Heart right ventricle (tissue), 16 donors: ENCODE results near the gene NCR2. TPM values are rescaled to one million over a fixed set of nuclear protein-coding genes. Genes with fewer than 3 reads are reported as not detected.

Experiments used
- ATAC-seq, 8 donors: fragments of 200-7000 bp; cut with Tn5 transposase; one replicate each; pipeline ENCODE4 v1.9.1; 2020; ENCODE audit warnings: mild to moderate bottlenecking in 8 of 8, moderate library complexity in 8 of 8, moderate number of reproducible peaks in 1 of 8
- DNase-seq, 2 donors: peaks; one replicate each; pipeline ENCODE4 v3.0.0-alpha.2; 2020
- H3K27ac ChIP-seq, 10 donors: fragments of 200-600 bp; sonication (generic) in 2 of 10; one replicate each; pipeline versions ENCODE4 v1.5.0 to v1.8.0; 2020 to 2022; ENCODE audit warnings: mild to moderate bottlenecking in 3 of 10
- H3K27me3 ChIP-seq, 7 donors: fragments of 200-600 bp; one replicate each; pipeline ENCODE4 v1.8.0; 2021 to 2022; ENCODE audit warnings: mild to moderate bottlenecking in 2 of 7
- H3K36me3 ChIP-seq, 9 donors: fragments of 200-600 bp; sonication (generic) in 1 of 9; one replicate each; pipeline versions ENCODE4 v1.5.0 to v1.8.0; 2020 to 2022; ENCODE audit warnings: mild to moderate bottlenecking in 2 of 9
- H3K4me1 ChIP-seq, 9 donors: fragments of 200-600 bp; sonication (generic) in 1 of 9; one replicate each; pipeline versions ENCODE4 v1.5.0 to v1.8.0; 2020 to 2022; ENCODE audit warnings: mild to moderate bottlenecking in 4 of 9
- H3K4me3 ChIP-seq, 10 donors: fragments of 200-600 bp; sonication (generic) in 2 of 10; one replicate each; pipeline versions ENCODE4 v1.5.0 to v1.8.0; 2020 to 2022; ENCODE audit warnings: mild to moderate bottlenecking in 7 of 10, moderate library complexity in 2 of 10
- H3K9me3 ChIP-seq, 11 donors: fragments of 200-600 bp in 10 of 11; sonication (generic) in 2 of 11; one replicate each; pipeline versions ENCODE4 v1.5.0 to v1.8.0; 2013 to 2022; ENCODE audit warnings: mild to moderate bottlenecking in 2 of 11, control low read depth in 1 of 11, moderate library complexity in 1 of 11
- CTCF ChIP-seq, 9 donors: fragments of 200-600 bp; sonication (generic) in 2 of 9; IDR thresholded peaks; one replicate each; pipeline versions ENCODE4 v1.5.0 to v1.8.0; 2021 to 2022; ENCODE audit warnings: antibody characterized with exemption in 9 of 9, mild to moderate bottlenecking in 5 of 9, moderate library complexity in 1 of 9
- WGBS, 2 donors: extraction: QIAGEN DNeasy Blood & Tissue Kit; methylation state at CpG; one replicate each; pipeline ENCODE4 v1.1.7; 2013; ENCODE audit warnings: inconsistent platforms in 1 of 2; 5-methylcytosine and 5-hydroxymethylcytosine counted together
- intact Hi-C, 10 donors: fragments of 100-400 bp; cut with DNase I; formaldehyde crosslinking; loops; one replicate each; pipeline versions ENCODE4 v1.11.1 to v1.14.2; 2022
- long read RNA-seq, 3 donors: library from polyadenylated mRNA; unstranded; transcript quantifications; one replicate each; pipeline ENCODE4 v2.0.0, GENCODE V29; 2020 to 2021
- polyA plus RNA-seq, 2 donors: library from polyadenylated mRNA; stranded (reverse); fragments of 200-250 nt; gene quantifications; one replicate each; pipeline ENCODE4 v1.2.3, GENCODE V29; 2013
- total RNA-seq, 10 donors: library from RNA; stranded (reverse); fragmentation: NEBNext Ultra II Directional in 3 of 10; extraction: Animal tissue kit (Norgen Biotek cat#: 25700) in 3 of 10; gene quantifications; one replicate each; pipeline versions ENCODE4 v1.2.1 to v1.2.4, GENCODE V29; 2021 to 2023
- donor health status: Arrhythmogenic right ventricular cardiomyopathy.
- donor health status: ischemic (EF 13 %, LVEDD 7.1; RV severe dilation, severe dysfunction).
- donor health status: healthy with polysubstance abuse.
- donor health status: DM: no; HTN: yes; CAD: no.
- donor health status: DM: no; HTN: no; CAD: no.
- donor health status: ischemic (EF 25% LVEDD 6.9; RV normal size, moderate dysfunction).
- donor health status: ischemic (EF 25% LVEDD 5.7; RV mildly dilated, moderate dysfunction).
- donor health status: healthy.
- donor health status: DM: yes; HTN: yes; CAD: no.
- donor health status: Ischemic cardiomyopathy.
- donor health status: ischemic (EF 35%, LVEDD 5.7; RV mildly dilated, moderate dysfunction).
- donor health status: nonischemic (EF 11% LVEDD 7.7; RV severe dilation, severe dysfunction).
- donor health status: DM: yes; HTN: yes; CAD: no.
- donor health status: PGD.
- donor health status: ischemic (EF 29% LVEDD 5.4; RV normal size, mild dysfunction).
- donor health status: nonischemic (EF 23%, LVEDD 6.1; RV moderate dilation, normal function).

Gene NCR2, protein sequence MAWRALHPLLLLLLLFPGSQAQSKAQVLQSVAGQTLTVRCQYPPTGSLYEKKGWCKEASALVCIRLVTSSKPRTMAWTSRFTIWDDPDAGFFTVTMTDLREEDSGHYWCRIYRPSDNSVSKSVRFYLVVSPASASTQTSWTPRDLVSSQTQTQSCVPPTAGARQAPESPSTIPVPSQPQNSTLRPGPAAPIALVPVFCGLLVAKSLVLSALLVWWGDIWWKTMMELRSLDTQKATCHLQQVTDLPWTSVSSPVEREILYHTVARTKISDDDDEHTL
- total RNA-seq (not detected), polyA plus RNA-seq (not detected)
- long read RNA-seq, donor 1 = 0 reads
- long read RNA-seq, donor 2 = 0 reads
- long read RNA-seq, donor 3 = 0 reads

DNA sequence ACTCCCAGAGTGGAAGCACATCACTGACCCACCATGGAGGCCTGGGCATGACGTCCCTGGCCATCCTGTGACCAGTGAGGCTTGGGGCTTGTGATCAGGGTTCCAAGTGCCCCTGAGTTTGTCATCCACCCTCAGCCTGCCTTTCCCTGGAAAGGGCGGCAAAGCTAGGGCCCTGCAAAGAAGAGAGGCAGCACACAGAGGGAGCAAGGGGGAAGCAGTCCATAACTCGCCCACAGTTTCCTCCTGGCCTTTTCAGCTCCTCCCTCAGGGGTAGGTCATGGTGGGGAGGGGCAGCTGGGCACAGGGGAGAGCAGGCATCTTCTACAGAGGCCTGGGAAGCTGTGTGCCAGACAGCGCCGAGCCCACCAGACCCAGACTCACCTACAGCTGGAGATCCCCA lies at the start of gene NCR2:
Gene NCR2 (plus strand): TSS at position 313 of the 400 bp plus-strand sequence. CDS start 269 bp downstream, outside the sequence.
- Histone ChIP-seq H3K9me3 (no peaks in the 10 kb centered on the region), H3K36me3 (no peaks in the 10 kb centered on the region), H3K4me3 (no peak within 1 kb of the TSS), H3K27me3 (peaks cover 0 to 35% (median 11%) of the 10 kb centered on the region in 7 donors), H3K27ac (no peak within 1 kb of the TSS), H3K4me1 (peaks cover 0 to 4% (median 0%) of the 10 kb centered on the region in 9 donors)
- intact Hi-C loops = no loop called here
- 90 to 91% methylated on average over 5 of the region's 5 CpGs for WGBS, 2 donors
- DNase-seq (no peak), ATAC-seq (no peak)
- TF ChIP-seq CTCF (IDR thresholded peaks at IDR 0.05) = no peak

- H3K27ac ChIP-seq = peak within 1 kb of the TSS in 5 of 10 donors; percentile 28 to 92 (median 43)
- H3K9me3 ChIP-seq = no peaks in the 10 kb centered on the region
- intact Hi-C loops = loop anchor here in 1 of 10 donors (5.0 kb wide), 1 partner anchor 214 kb away; the partner anchor contains the start of genes NFYA and OARD1
- H3K36me3 ChIP-seq = no peaks in the 10 kb centered on the region
- H3K4me1 ChIP-seq = peaks cover 0 to 37% (median 4%) of the 10 kb centered on the region in 9 donors
- peaks cover 0 to 4% (median 0%) of the 10 kb centered on the region in 7 donors for H3K27me3 ChIP-seq
- ATAC-seq (peak; percentile 60 to 88 (median 78)), DNase-seq (peak; percentile 38 to 40)
- WGBS, 2 donors = 69 to 77% methylated on average over 8 of the region's 8 CpGs
- H3K4me3 ChIP-seq = peak within 1 kb of the TSS in 1 of 10 donors; percentile 35
- TF ChIP-seq CTCF (IDR thresholded peaks at IDR 0.05) = no peak
Measured at GRCh38 chr6:41286544-41287346, 48.7 kb upstream of the NCR2 start, which contains the start of gene TREM1. Gene TREM1 (minus strand): TSS chr6:41286682. CDS start chr6:41286655, 27 bp downstream.

GRCh38 chr6:41288030-41288753 lies 47.2 kb upstream of the NCR2 start:
- TF ChIP-seq CTCF (IDR thresholded peaks at IDR 0.05) = no peak
- 38% methylated on average over 6 of the region's 6 CpGs for WGBS, 2 donors
- Histone ChIP-seq H3K27ac (peak overlapping the region in 1 of 10 donors; percentile 92), H3K4me1 (peaks cover 0 to 37% (median 4%) of the 10 kb centered on the region in 9 donors), H3K4me3 (no peak overlapping the region), H3K27me3 (peaks cover 0 to 7% (median 0%) of the 10 kb centered on the region in 7 donors), H3K9me3 (no peaks in the 10 kb centered on the region), H3K36me3 (no peaks in the 10 kb centered on the region)
- DNase-seq (no peak), ATAC-seq (peak in 7 of 8 donors; percentile 37 to 81 (median 63))
- intact Hi-C loops = loop anchor here in 1 of 10 donors (5.0 kb wide), 1 partner anchor 216 kb away; the partner anchor contains the start of genes NFYA and OARD1
